Peyer's patch (tissue), 4 donors: ENCODE results near the gene RAD17. TPM values are rescaled to one million over a fixed set of nuclear protein-coding genes. Genes with fewer than 3 reads are reported as not detected.
A peak's percentile ranks its signal among the peaks of the same experiment; 100 is the strongest.

Experiments used
- DNase-seq, 3 donors: peaks; one replicate each; pipeline ENCODE4 v3.0.0-alpha.2; 2017 to 2019
- H3K27ac ChIP-seq, 4 donors: fragments of 200-600 bp; sonication (generic); one replicate each; pipeline ENCODE4 v1.5.1; 2016 to 2019
- H3K27me3 ChIP-seq, 2 donors: fragments of 200-600 bp; sonication (generic); one replicate each; pipeline ENCODE4 v1.5.1; 2019
- H3K36me3 ChIP-seq, 3 donors: fragments of 200-600 bp; sonication (generic); one replicate each; pipeline ENCODE4 v1.5.1; 2016 to 2019
- H3K4me1 ChIP-seq, 4 donors: fragments of 200-600 bp; sonication (generic); one replicate each; pipeline ENCODE4 v1.5.1; 2016 to 2019
- H3K4me3 ChIP-seq, 4 donors: fragments of 200-600 bp; sonication (generic); 1 replicate in 3 of 4; 2 replicates in 1 of 4; pipeline ENCODE4 v1.5.1; 2016 to 2019; ENCODE audit warnings: mild to moderate bottlenecking in 1 of 4
- H3K9me3 ChIP-seq, 4 donors: fragments of 200-600 bp; sonication (generic); one replicate each; pipeline ENCODE4 v1.5.1; 2016 to 2019; ENCODE audit warnings: mild to moderate bottlenecking in 1 of 4
- POLR2A ChIP-seq, 2 donors: fragments of 450-650 bp; IDR thresholded peaks; one replicate each; pipeline ENCODE4 v1.5.1; 2017; ENCODE audit warnings: antibody characterized with exemption in 2 of 2, mild to moderate bottlenecking in 2 of 2, moderate library complexity in 2 of 2
- total RNA-seq, 4 donors: library from RNA; depleted of rRNA; stranded (reverse); fragments of >200 nt; gene quantifications; one replicate each; pipeline ENCODE4 v1.1.0, GENCODE V29; 2016
- TF ChIP-seq, protein P1 (sequence below), 6 experiments: fragments of 450-650 bp in 4 of 6; fragments of 200-600 bp in 2 of 6; sonication (generic) in 1 of 6; IDR thresholded peaks; one replicate each; pipeline ENCODE4 v1.5.1; 2017 to 2019; ENCODE audit warnings: antibody characterized with exemption in 6 of 6, mild to moderate bottlenecking in 3 of 6, moderate library complexity in 1 of 6

RAD17 gene
- total RNA-seq, 4 donors from 2014 or later: 7.3 to 47.0 (median 21.7) TPM

DNA sequence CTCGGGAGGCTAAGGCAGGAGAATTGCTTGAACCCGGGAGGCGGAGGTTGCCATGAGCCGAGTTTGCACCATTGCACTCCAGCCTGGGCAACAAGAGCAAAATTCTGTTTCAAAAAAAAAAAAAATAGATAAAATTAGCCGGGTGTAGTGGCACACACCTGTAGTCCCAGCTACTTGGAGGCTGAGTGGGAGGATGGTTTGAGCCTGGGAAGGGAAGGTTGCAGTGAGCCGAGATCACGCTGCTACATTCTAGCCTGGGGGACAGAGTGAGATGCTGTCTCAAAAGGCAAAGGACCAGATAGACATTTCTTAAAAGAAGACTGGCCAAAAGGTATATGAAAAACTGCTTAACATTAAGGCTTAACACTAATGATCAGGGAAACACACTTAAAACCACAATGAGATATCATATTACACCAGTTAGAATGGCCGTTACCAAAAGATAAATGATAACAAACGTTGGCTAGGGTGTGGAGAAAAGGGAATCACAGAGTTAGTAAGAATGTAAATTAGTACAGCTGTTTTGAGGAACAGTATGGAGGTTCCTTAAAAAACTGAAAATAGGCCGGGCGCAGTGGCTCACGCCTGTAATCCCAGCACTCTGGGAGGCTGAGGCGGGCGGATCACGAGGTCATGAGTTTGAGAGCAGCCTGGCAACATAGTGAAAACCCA, 35.2 kb downstream of the RAD17 start:
- no peak for TF ChIP-seq POLR2A (IDR thresholded peaks at IDR 0.05)
- TF ChIP-seq, protein P1, sequence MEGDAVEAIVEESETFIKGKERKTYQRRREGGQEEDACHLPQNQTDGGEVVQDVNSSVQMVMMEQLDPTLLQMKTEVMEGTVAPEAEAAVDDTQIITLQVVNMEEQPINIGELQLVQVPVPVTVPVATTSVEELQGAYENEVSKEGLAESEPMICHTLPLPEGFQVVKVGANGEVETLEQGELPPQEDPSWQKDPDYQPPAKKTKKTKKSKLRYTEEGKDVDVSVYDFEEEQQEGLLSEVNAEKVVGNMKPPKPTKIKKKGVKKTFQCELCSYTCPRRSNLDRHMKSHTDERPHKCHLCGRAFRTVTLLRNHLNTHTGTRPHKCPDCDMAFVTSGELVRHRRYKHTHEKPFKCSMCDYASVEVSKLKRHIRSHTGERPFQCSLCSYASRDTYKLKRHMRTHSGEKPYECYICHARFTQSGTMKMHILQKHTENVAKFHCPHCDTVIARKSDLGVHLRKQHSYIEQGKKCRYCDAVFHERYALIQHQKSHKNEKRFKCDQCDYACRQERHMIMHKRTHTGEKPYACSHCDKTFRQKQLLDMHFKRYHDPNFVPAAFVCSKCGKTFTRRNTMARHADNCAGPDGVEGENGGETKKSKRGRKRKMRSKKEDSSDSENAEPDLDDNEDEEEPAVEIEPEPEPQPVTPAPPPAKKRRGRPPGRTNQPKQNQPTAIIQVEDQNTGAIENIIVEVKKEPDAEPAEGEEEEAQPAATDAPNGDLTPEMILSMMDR (IDR thresholded peaks at IDR 0.05): no peak
- Histone ChIP-seq H3K9me3 (no peaks in the 10 kb centered on the region), H3K4me1 (no peaks in the 10 kb centered on the region), H3K4me3 (no peak overlapping the region), H3K27me3 (no peaks in the 10 kb centered on the region), H3K36me3 (peaks cover 0 to 41% (median 0%) of the 10 kb centered on the region in 3 donors), H3K27ac (no peak overlapping the region)
- no peak for DNase-seq

DNA sequence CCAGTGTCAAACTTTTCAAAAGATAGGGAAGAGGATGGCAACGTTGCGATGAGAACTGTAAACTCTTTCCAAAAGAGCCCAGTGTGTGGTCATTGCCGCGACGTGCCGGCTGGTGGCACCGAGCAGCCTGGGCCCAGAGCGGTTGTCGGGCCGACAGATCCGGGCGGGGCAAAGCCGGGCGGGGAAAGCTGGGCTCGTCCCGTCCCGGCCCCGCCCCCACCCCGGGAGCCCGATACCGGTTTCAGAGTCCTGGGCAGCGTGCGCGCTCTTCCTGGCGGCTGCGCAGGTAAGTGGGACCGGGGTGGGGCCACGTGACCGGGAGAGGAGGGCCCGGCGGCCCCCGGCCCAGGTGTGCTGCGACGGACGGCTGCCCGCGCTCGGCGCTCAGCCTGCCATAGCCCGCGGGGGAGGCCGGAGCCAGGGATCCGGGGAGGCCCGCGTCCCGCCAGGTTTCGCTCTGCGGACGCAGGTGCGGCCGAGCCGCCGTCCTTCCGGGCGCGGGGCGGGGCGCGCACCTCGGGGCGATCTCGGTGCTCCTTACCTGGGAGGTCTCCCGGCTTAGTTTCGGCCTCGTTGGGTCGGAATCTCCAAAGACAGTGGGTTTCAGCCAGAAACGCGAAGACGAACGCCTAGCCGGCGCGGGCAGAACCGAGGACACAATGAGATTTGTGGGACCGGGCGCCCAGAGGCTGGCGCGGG, 45.4 kb downstream of the RAD17 start, which contains the start of gene MARVELD2:
MARVELD2 (plus strand) TSS at position 232 of the 699 bp plus-strand sequence. CDS start 4,270 bp downstream, outside the sequence.
- no peaks in the 10 kb centered on the region for H3K4me1 ChIP-seq
- H3K4me3 ChIP-seq: peak within 1 kb of the TSS; percentile 47 to 88 (median 66)
- H3K9me3 ChIP-seq: no peaks in the 10 kb centered on the region
- no peaks in the 10 kb centered on the region for H3K27me3 ChIP-seq
- peak within 1 kb of the TSS; percentile 14 to 96 (median 80) for H3K27ac ChIP-seq
- peak; percentile 74 to 80 for TF ChIP-seq POLR2A (IDR thresholded peaks at IDR 0.05)
- TF ChIP-seq, protein P1 (IDR thresholded peaks at IDR 0.05): peak in 4 of 6 experiments; percentile 37 to 85 (median 76)
- peaks cover 0 to 23% (median 0%) of the 10 kb centered on the region in 3 donors for H3K36me3 ChIP-seq
- peak; percentile 59 to 96 (median 94) for DNase-seq

DNA sequence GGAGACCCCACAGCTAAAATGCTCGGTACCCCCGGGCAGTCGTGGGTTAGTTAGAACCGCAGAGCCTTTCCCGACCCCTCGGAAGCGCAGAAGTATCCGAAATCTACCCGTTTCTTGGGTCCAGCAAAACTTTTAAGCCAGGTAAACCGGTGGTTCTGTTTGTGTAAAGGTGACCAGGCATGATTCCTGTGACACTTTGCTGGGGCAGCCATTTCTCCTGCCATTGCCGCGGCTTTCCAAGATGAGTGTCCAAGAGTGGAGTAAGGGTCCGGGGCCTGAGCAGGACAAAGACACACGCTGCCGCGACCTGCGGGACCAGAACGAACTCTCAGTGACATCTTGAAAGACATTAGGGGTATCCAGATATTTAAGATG, 46.0 kb downstream of the RAD17 start:
- Histone ChIP-seq H3K4me3 (peak overlapping the region; percentile 47 to 88 (median 66)), H3K9me3 (no peaks in the 10 kb centered on the region), H3K27ac (peak overlapping the region; percentile 14 to 96 (median 80)), H3K36me3 (peaks cover 0 to 24% (median 0%) of the 10 kb centered on the region in 3 donors), H3K27me3 (no peaks in the 10 kb centered on the region), H3K4me1 (no peaks in the 10 kb centered on the region)
- TF ChIP-seq, protein P1 (IDR thresholded peaks at IDR 0.05): no peak
- TF ChIP-seq POLR2A (IDR thresholded peaks at IDR 0.05): no peak
- DNase-seq: peak in 2 of 3 donors; percentile 58 to 62

DNA sequence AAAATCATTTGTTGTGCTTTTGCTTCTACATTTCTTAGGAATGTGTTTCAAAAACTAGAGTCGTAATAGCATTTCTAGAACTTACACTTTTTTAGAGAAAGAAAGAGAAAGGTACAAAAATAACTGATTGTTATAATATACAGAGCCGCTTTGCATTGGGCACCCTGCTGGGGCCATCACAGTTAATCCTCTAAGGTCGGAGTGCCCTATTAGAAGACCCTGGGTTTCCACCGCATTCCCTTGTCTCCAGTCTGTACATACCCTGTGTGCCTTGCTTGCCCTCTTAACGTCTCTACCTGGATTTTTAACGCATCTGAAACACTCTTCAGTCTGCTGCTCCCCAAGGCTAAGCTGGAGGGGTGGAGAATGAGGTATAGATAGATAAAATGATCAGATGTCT, 46.6 kb downstream of the RAD17 start:
- no peak for DNase-seq
- Histone ChIP-seq H3K4me1 (no peaks in the 10 kb centered on the region), H3K27me3 (no peaks in the 10 kb centered on the region), H3K4me3 (peak overlapping the region in 3 of 4 donors; percentile 55 to 88 (median 78)), H3K27ac (peak overlapping the region in 2 of 4 donors; percentile 90 to 96), H3K36me3 (peaks cover 0 to 21% (median 0%) of the 10 kb centered on the region in 3 donors), H3K9me3 (no peaks in the 10 kb centered on the region)
- TF ChIP-seq, protein P1 (IDR thresholded peaks at IDR 0.05): no peak
- no peak for TF ChIP-seq POLR2A (IDR thresholded peaks at IDR 0.05)

DNA sequence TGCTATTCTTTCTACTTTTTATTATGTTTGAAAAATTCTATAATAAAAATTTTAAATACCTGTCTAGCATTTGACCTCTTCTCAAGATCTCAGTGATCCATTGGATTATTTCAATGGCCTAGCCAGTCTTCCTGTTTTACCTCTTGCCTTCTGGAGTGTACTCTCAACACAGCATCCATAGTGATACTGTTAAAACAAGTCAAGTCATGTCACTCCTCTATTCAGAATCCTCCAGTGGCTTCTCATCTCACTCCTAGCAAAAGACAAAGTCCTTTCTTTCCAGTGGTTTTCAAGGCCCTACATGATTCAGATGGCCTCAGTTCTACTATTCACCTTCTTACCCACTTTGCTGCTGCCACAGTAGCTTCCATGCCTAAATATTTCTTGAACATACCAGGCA, 47.1 kb downstream of the RAD17 start:
- Histone ChIP-seq H3K36me3 (peaks cover 0 to 18% (median 0%) of the 10 kb centered on the region in 3 donors), H3K4me3 (peak overlapping the region in 2 of 4 donors; percentile 78 to 88), H3K4me1 (no peaks in the 10 kb centered on the region), H3K27ac (no peak overlapping the region), H3K9me3 (no peaks in the 10 kb centered on the region), H3K27me3 (no peaks in the 10 kb centered on the region)
- DNase-seq: no peak
- TF ChIP-seq, protein P1 (IDR thresholded peaks at IDR 0.05): no peak
- no peak for TF ChIP-seq POLR2A (IDR thresholded peaks at IDR 0.05)
